ENCODE measurements around the gene HDAC3.

GRCh38 chr5:141603923-141604717 lies 32.5 kb downstream of the HDAC3 start:
- no peak for TF ChIP-seq YY1 (IDR thresholded peaks at IDR 0.05; ENCODE audit: low read depth)
- no peak for TF ChIP-seq FOXM1 (IDR thresholded peaks at IDR 0.05; ENCODE audit: borderline replicate concordance, low read depth)
- no peak for TF ChIP-seq EP300 (IDR thresholded peaks at IDR 0.05; ENCODE audit: borderline replicate concordance)
- TF ChIP-seq MAX (IDR thresholded peaks at IDR 0.05), result no peak
- TF ChIP-seq TAF1 (IDR thresholded peaks at IDR 0.05; ENCODE audit: low read depth), result no peak
- 0 out of 2 replicates have a peak, but pooled peaks have one; percentile 9 for TF ChIP-seq TEAD4 (IDR thresholded peaks at IDR 0.05)
- TF ChIP-seq RAD21 (IDR thresholded peaks at IDR 0.05; ENCODE audit: low read depth), result no peak
